Parathyroid adenoma (tissue), 2 donors: ENCODE data around the gene CHIC2.

Experiments used
- H2AFZ ChIP-seq: fragments of 300-600 bp; sonication (generic); one replicate; pipeline ENCODE4 v1.7.0; 2017; ENCODE audit warnings: antibody characterized with exemption, mild to moderate bottlenecking
- H3K27ac ChIP-seq: fragments of 300-600 bp; sonication (generic); one replicate; pipeline ENCODE4 v1.7.0; 2017
- H3K27me3 ChIP-seq: fragments of 300-600 bp; sonication (generic); one replicate; pipeline ENCODE4 v1.7.0; 2017; ENCODE audit warnings: low read length; ENCODE audit not compliant: control insufficient read depth, insufficient read depth
- H3K36me3 ChIP-seq: fragments of 300-600 bp; sonication (generic); one replicate; pipeline ENCODE4 v1.7.0; 2017; ENCODE audit warnings: low read length; ENCODE audit not compliant: control insufficient read depth, insufficient read depth
- H3K4me1 ChIP-seq: fragments of 300-600 bp; sonication (generic); one replicate; pipeline ENCODE4 v1.7.0; 2017; ENCODE audit warnings: control low read depth
- H3K4me2 ChIP-seq: fragments of 300-600 bp; sonication (generic); one replicate; pipeline ENCODE4 v1.7.0; 2017; ENCODE audit warnings: low read length
- H3K4me3 ChIP-seq: fragments of 300-600 bp; sonication (generic); one replicate; pipeline ENCODE4 v1.7.0; 2017; ENCODE audit warnings: low read depth, low read length
- H3K79me2 ChIP-seq: fragments of 300-600 bp; sonication (generic); one replicate; pipeline ENCODE4 v1.7.0; 2017; ENCODE audit warnings: control low read depth
- H3K9ac ChIP-seq: fragments of 300-600 bp; sonication (generic); one replicate; pipeline ENCODE4 v1.7.0; 2017; ENCODE audit warnings: mild to moderate bottlenecking
- H3K9me3 ChIP-seq: fragments of 300-600 bp; sonication (generic); one replicate; pipeline ENCODE4 v1.7.0; 2017; ENCODE audit warnings: low read length; ENCODE audit not compliant: control insufficient read depth
- CTCF ChIP-seq: fragments of 300-600 bp; sonication (generic); IDR thresholded peaks from one replicate; pipeline ENCODE4 v1.7.0; 2017; ENCODE audit warnings: antibody characterized with exemption, mild to moderate bottlenecking
- donor health status: primary hyperparathyroidism.

CHIC2 gene

GRCh38 chr4:54097152-54097551, 32.7 kb upstream of the CHIC2 start:
- Histone ChIP-seq H3K4me1 (no peaks in the 10 kb centered on the region), H2AFZ (no peak overlapping the region), H3K9ac (no peak overlapping the region), H3K9me3 (no peaks in the 10 kb centered on the region), H3K4me2 (no peak overlapping the region), H3K4me3 (no peak overlapping the region), H3K27ac (no peak overlapping the region), H3K36me3 (no peaks in the 10 kb centered on the region), H3K27me3 (peaks cover 10% of the 10 kb centered on the region), H3K79me2 (no peaks in the 10 kb centered on the region)
- TF ChIP-seq CTCF, result no peak

GRCh38 chr4:54096295-54096962, 32.0 kb upstream of the CHIC2 start:
- Histone ChIP-seq H3K9ac (no peak overlapping the region), H3K27me3 (peaks cover 10% of the 10 kb centered on the region), H3K4me2 (no peak overlapping the region), H3K79me2 (no peaks in the 10 kb centered on the region), H3K4me1 (no peaks in the 10 kb centered on the region), H3K27ac (no peak overlapping the region), H2AFZ (no peak overlapping the region), H3K4me3 (no peak overlapping the region), H3K9me3 (no peaks in the 10 kb centered on the region), H3K36me3 (no peaks in the 10 kb centered on the region)
- no peak for TF ChIP-seq CTCF

- no peaks in the 10 kb centered on the region for H3K79me2 ChIP-seq
- no peaks in the 10 kb centered on the region for H3K36me3 ChIP-seq
- H3K4me3 ChIP-seq, result no peak overlapping the region
- H3K9ac ChIP-seq, result no peak overlapping the region
- H3K4me1 ChIP-seq, result no peaks in the 10 kb centered on the region
- H3K27ac ChIP-seq, result no peak overlapping the region
- TF ChIP-seq CTCF, result no peak
- no peaks in the 10 kb centered on the region for H3K9me3 ChIP-seq
- no peak overlapping the region for H2AFZ ChIP-seq
- peaks cover 10% of the 10 kb centered on the region for H3K27me3 ChIP-seq
- H3K4me2 ChIP-seq, result no peak overlapping the region
These were observed 30.9 kb upstream of the CHIC2 start for GRCh38 chr4:54095110-54095825.

- Histone ChIP-seq H3K4me2 (no peak overlapping the region), H3K4me1 (no peaks in the 10 kb centered on the region), H3K27ac (no peak overlapping the region), H3K9me3 (no peaks in the 10 kb centered on the region), H3K4me3 (no peak overlapping the region), H3K79me2 (no peaks in the 10 kb centered on the region), H2AFZ (no peak overlapping the region), H3K27me3 (peaks cover 10% of the 10 kb centered on the region), H3K9ac (no peak overlapping the region), H3K36me3 (no peaks in the 10 kb centered on the region)
- TF ChIP-seq CTCF, result no peak
These were observed 30.0 kb upstream of the CHIC2 start for GRCh38 chr4:54094451-54094850.
